HEK293 (cell line): ENCODE data around the gene SERPINH1.
A peak's percentile ranks its signal among the peaks of the same experiment; 100 is the strongest.

Experiments used
- CTCF ChIA-PET: fragments of 350-600 bp; formaldehyde crosslinking; extraction: SDS; loops from one replicate; lab custom pipeline; 2021; ENCODE audit warnings: antibody characterized with exemption; lab: Yijun Ruan, JAX
- POLR2A ChIA-PET: fragments of 300-600 bp; formaldehyde crosslinking; extraction: SDS; loops from one replicate; lab custom pipeline; 2020; ENCODE audit warnings: antibody characterized with exemption, inconsistent platforms; lab: Yijun Ruan, JAX
- H3K27ac ChIP-seq: fragments of 200-500 bp; sonication (Bioruptor generic); 2 replicates; pipeline ENCODE4 v1.5.1; 2014; ENCODE audit warnings: low read depth, low read length, control low read depth, inconsistent platforms; ENCODE audit errors: extremely low read depth
- H3K36me3 ChIP-seq, 2 experiments: fragments of 200-500 bp in 1 of 2; sonication (Bioruptor generic) in 1 of 2; 1 replicate in 1 of 2; 2 replicates in 1 of 2; pipeline ENCODE4 v1.5.1; 2014 to 2017; ENCODE audit warnings: inconsistent platforms in 2 of 2, low read length in 2 of 2; ENCODE audit not compliant: control insufficient read depth in 2 of 2, insufficient read depth in 1 of 2
- H3K4me1 ChIP-seq: fragments of 200-500 bp; sonication (Bioruptor generic); 2 replicates; pipeline ENCODE4 v1.5.1; 2014; ENCODE audit warnings: mild to moderate bottlenecking, low read length, inconsistent platforms; ENCODE audit not compliant: control insufficient read depth, insufficient read depth
- H3K4me3 ChIP-seq: 2 replicates; pipeline ENCODE4 v1.5.1; 2011; ENCODE audit warnings: low read depth, mild to moderate bottlenecking, control low read depth, low read length, moderate library complexity
- H3K9me3 ChIP-seq: fragments of 200-500 bp; sonication (Bioruptor generic); 2 replicates; pipeline ENCODE4 v1.5.1; 2014; ENCODE audit warnings: low read depth, low read length, inconsistent platforms; ENCODE audit not compliant: control insufficient read depth, insufficient read depth
- HOXD13 ChIP-seq: sonication (generic); formaldehyde crosslinking; IDR thresholded peaks from 2 replicates; pipeline ENCODE4 v1.8.0; 2022; ENCODE audit warnings: missing genetic modification reagents, borderline replicate concordance
- KLF1 ChIP-seq: fragments of 450-650 bp; formaldehyde crosslinking; IDR thresholded peaks from 2 replicates; pipeline ENCODE4 v1.5.1; 2016; ENCODE audit warnings: missing biosample characterization, missing genetic modification characterization
- KLF16 ChIP-seq: fragments of 450-650 bp; formaldehyde crosslinking; IDR thresholded peaks from 2 replicates; pipeline ENCODE4 v1.5.1; 2017; ENCODE audit warnings: missing biosample characterization, missing genetic modification characterization
- SCRT2 ChIP-seq: fragments of 450-650 bp; formaldehyde crosslinking; IDR thresholded peaks from 2 replicates; pipeline ENCODE4 v1.5.1; 2016; ENCODE audit warnings: missing biosample characterization, missing genetic modification characterization
- SP2 ChIP-seq: fragments of 450-650 bp; formaldehyde crosslinking; IDR thresholded peaks from 2 replicates; pipeline ENCODE4 v1.5.1; 2016; ENCODE audit warnings: missing biosample characterization, missing genetic modification characterization
- ZFHX2 ChIP-seq: fragments of 450-650 bp; formaldehyde crosslinking; conservative IDR thresholded peaks from 2 replicates; pipeline ENCODE4 v1.5.1; 2016; ENCODE audit warnings: missing biosample characterization, missing genetic modification characterization
- ZNF121 ChIP-seq: fragments of 450-650 bp; formaldehyde crosslinking; IDR thresholded peaks from 2 replicates; pipeline ENCODE4 v1.5.1; 2016; ENCODE audit warnings: missing biosample characterization, missing genetic modification characterization
- ZNF132 ChIP-seq: fragments of 450-650 bp; formaldehyde crosslinking; IDR thresholded peaks from 2 replicates; pipeline ENCODE4 v1.5.1; 2017; ENCODE audit warnings: missing biosample characterization, missing genetic modification characterization, borderline replicate concordance
- ZNF18 ChIP-seq: fragments of 450-650 bp; formaldehyde crosslinking; IDR thresholded peaks from 2 replicates; pipeline ENCODE4 v1.5.1; 2016; ENCODE audit warnings: missing biosample characterization, missing genetic modification characterization
- ZNF223 ChIP-seq: fragments of 450-650 bp; formaldehyde crosslinking; IDR thresholded peaks from 2 replicates; pipeline ENCODE4 v1.5.1; 2016; ENCODE audit warnings: missing biosample characterization, missing genetic modification characterization
- ZNF423 ChIP-seq: fragments of 450-650 bp; formaldehyde crosslinking; IDR thresholded peaks from 2 replicates; pipeline ENCODE4 v1.5.1; 2016; ENCODE audit warnings: missing biosample characterization, missing genetic modification characterization
- ZNF488 ChIP-seq: fragments of 450-650 bp; formaldehyde crosslinking; IDR thresholded peaks from 2 replicates; pipeline ENCODE4 v1.5.1; 2016; ENCODE audit warnings: missing biosample characterization, missing genetic modification characterization
- ZNF514 ChIP-seq: fragments of 450-650 bp; formaldehyde crosslinking; IDR thresholded peaks from 2 replicates; pipeline ENCODE4 v1.5.1; 2016; ENCODE audit warnings: missing biosample characterization, missing genetic modification characterization
- ZNF610 ChIP-seq: fragments of 450-650 bp; formaldehyde crosslinking; IDR thresholded peaks from 2 replicates; pipeline ENCODE4 v1.5.1; 2016; ENCODE audit warnings: missing biosample characterization, missing genetic modification characterization, borderline replicate concordance
- ZSCAN16 ChIP-seq: fragments of 450-650 bp; formaldehyde crosslinking; IDR thresholded peaks from 2 replicates; pipeline ENCODE4 v1.5.1; 2016; ENCODE audit warnings: missing biosample characterization, missing genetic modification characterization
- TF ChIP-seq, protein P1 (sequence below): fragments of 450-650 bp; formaldehyde crosslinking; IDR thresholded peaks from 2 replicates; pipeline ENCODE4; 2016; ENCODE audit warnings: missing biosample characterization, missing genetic modification characterization
- TF ChIP-seq, protein P2 (sequence below): fragments of 450-650 bp; formaldehyde crosslinking; IDR thresholded peaks from 2 replicates; pipeline ENCODE4 v1.5.1; 2017; ENCODE audit warnings: missing biosample characterization, missing genetic modification characterization
- TF ChIP-seq, protein P3 (sequence below): fragments of 450-650 bp; formaldehyde crosslinking; IDR thresholded peaks from 2 replicates; pipeline ENCODE4 v1.5.1; 2016; ENCODE audit warnings: missing biosample characterization, missing genetic modification characterization

Gene SERPINH1

GRCh38 chr11:75553889-75554257 is 8.2 kb upstream of the SERPINH1 start:
- ChIA-PET POLR2A (interaction anchor here (1.0 to 1.9 kb wide), 8 partner anchors 9 to 30 kb away, joined by 3 to 23 read pairs (median 5); partner anchors contain the start of gene SERPINH1), CTCF (interaction anchor here (0.6 to 1.9 kb wide), 10 partner anchors 15 to 166 kb away, joined by 3 to 9 read pairs (median 4); no protein-coding TSS in a partner anchor)
- Histone ChIP-seq H3K4me3 (no peak overlapping the region), H3K27ac (no peak overlapping the region; the same call in 1 of the 2 replicates), H3K4me1 (no peaks in the 10 kb centered on the region; the same call in 1 of the 2 replicates), H3K9me3 (no peaks in the 10 kb centered on the region), H3K36me3 (no peaks in the 10 kb centered on the region)
- TF ChIP-seq ZNF18 (tag by site-specific recombination) (peak; percentile 52; the same call in 1 of the 2 replicates), ZSCAN16 (tag by site-specific recombination) (no peak), ZNF488 (tag by site-specific recombination) (no peak), ZNF132 (tag by site-specific recombination) (no peak)

- ChIA-PET CTCF (interaction anchor here (0.6 to 1.9 kb wide), 10 partner anchors 14 to 166 kb away, joined by 3 to 9 read pairs (median 4); no protein-coding TSS in a partner anchor), POLR2A (interaction anchor here (1.0 to 1.9 kb wide), 8 partner anchors 9 to 30 kb away, joined by 3 to 23 read pairs (median 5); partner anchors contain the start of gene SERPINH1)
- Histone ChIP-seq H3K4me3 (no peak overlapping the region), H3K9me3 (no peaks in the 10 kb centered on the region), H3K4me1 (no peaks in the 10 kb centered on the region; the same call in 1 of the 2 replicates), H3K36me3 (no peaks in the 10 kb centered on the region), H3K27ac (peak overlapping the region; percentile 0; the same call in 1 of the 2 replicates)
- TF ChIP-seq ZFHX2 (tag by site-specific recombination) (0 out of 2 replicates have a peak, but pooled peaks have one; percentile 9), SCRT2 (tag by site-specific recombination) (peak; percentile 78), ZNF610 (no peak), KLF16 (tag by site-specific recombination) (0 out of 2 replicates have a peak, but pooled peaks have one; percentile 45), ZNF132 (tag by site-specific recombination) (no peak), SP2 (tag by site-specific recombination) (peak; percentile 32; the same call in 1 of the 2 replicates), ZNF121 (tag by site-specific recombination) (no peak), HOXD13 (peak; percentile 87; the same call in 1 of the 2 replicates), ZNF223 (tag by site-specific recombination) (no peak), ZNF423 (tag by site-specific recombination) (no peak), ZNF514 (no peak), KLF1 (tag by site-specific recombination) (no peak)
- TF ChIP-seq, protein P1, sequence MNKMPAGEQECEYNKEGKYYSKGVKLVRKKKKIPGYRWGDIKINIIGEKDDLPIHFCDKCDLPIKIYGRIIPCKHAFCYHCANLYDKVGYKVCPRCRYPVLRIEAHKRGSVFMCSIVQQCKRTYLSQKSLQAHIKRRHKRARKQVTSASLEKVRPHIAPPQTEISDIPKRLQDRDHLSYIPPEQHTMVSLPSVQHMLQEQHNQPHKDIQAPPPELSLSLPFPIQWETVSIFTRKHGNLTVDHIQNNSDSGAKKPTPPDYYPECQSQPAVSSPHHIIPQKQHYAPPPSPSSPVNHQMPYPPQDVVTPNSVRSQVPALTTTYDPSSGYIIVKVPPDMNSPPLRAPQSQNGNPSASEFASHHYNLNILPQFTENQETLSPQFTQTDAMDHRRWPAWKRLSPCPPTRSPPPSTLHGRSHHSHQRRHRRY (tag by site-specific recombination) = no peak
- TF ChIP-seq, protein P2, sequence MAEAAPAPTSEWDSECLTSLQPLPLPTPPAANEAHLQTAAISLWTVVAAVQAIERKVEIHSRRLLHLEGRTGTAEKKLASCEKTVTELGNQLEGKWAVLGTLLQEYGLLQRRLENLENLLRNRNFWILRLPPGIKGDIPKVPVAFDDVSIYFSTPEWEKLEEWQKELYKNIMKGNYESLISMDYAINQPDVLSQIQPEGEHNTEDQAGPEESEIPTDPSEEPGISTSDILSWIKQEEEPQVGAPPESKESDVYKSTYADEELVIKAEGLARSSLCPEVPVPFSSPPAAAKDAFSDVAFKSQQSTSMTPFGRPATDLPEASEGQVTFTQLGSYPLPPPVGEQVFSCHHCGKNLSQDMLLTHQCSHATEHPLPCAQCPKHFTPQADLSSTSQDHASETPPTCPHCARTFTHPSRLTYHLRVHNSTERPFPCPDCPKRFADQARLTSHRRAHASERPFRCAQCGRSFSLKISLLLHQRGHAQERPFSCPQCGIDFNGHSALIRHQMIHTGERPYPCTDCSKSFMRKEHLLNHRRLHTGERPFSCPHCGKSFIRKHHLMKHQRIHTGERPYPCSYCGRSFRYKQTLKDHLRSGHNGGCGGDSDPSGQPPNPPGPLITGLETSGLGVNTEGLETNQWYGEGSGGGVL (tag by site-specific recombination) = peak; percentile 45; the same call in 1 of the 2 replicates
- TF ChIP-seq, protein P3, sequence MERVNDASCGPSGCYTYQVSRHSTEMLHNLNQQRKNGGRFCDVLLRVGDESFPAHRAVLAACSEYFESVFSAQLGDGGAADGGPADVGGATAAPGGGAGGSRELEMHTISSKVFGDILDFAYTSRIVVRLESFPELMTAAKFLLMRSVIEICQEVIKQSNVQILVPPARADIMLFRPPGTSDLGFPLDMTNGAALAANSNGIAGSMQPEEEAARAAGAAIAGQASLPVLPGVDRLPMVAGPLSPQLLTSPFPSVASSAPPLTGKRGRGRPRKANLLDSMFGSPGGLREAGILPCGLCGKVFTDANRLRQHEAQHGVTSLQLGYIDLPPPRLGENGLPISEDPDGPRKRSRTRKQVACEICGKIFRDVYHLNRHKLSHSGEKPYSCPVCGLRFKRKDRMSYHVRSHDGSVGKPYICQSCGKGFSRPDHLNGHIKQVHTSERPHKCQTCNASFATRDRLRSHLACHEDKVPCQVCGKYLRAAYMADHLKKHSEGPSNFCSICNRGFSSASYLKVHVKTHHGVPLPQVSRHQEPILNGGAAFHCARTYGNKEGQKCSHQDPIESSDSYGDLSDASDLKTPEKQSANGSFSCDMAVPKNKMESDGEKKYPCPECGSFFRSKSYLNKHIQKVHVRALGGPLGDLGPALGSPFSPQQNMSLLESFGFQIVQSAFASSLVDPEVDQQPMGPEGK (tag by site-specific recombination) = peak; percentile 76
Observed at GRCh38 chr11:75554258-75555022, 7.6 kb upstream of the SERPINH1 start.
